Measurements from ENCODE around the gene EGLN1.

DNA sequence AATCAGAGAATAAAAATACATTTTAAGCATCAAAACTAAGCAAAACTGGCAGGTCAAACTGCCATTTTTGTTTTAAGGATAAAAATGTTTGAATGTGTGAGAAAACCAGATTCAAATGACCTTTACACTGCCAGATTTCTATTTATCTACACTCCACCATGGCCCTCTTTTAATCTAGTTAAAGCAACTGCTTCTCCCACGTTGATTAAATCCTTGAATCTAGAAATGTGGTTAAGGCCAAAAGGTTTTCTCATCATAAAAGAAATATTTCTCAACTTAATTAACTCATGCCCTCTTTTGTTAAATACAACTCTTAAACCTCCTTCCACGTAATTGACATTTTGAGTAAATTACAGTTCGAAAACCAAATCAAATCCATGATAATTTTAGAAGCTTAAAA is 15.0 kb downstream of the EGLN1 start:
- TF ChIP-seq EZH2phosphoT487 (IDR thresholded peaks at IDR 0.05; ENCODE audit: borderline replicate concordance, low read depth, low read length): no peak
- TF ChIP-seq, protein P1, sequence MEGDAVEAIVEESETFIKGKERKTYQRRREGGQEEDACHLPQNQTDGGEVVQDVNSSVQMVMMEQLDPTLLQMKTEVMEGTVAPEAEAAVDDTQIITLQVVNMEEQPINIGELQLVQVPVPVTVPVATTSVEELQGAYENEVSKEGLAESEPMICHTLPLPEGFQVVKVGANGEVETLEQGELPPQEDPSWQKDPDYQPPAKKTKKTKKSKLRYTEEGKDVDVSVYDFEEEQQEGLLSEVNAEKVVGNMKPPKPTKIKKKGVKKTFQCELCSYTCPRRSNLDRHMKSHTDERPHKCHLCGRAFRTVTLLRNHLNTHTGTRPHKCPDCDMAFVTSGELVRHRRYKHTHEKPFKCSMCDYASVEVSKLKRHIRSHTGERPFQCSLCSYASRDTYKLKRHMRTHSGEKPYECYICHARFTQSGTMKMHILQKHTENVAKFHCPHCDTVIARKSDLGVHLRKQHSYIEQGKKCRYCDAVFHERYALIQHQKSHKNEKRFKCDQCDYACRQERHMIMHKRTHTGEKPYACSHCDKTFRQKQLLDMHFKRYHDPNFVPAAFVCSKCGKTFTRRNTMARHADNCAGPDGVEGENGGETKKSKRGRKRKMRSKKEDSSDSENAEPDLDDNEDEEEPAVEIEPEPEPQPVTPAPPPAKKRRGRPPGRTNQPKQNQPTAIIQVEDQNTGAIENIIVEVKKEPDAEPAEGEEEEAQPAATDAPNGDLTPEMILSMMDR (conservative IDR thresholded peaks at IDR 0.05; ENCODE audit: low read length): no peak
